HG03521 (cell line): ENCODE data around the gene PDE1C.
"Not testable (repeated sequence)": the region's sequence is repeated elsewhere in the genome, so short reads cannot be mapped to it uniquely, and the experiment has no call there.

Experiments used
- ATAC-seq: cut with Tn5 transposase; IDR thresholded peaks from one replicate; pipeline ENCODE4 v1.9.1; 2021; ENCODE audit warnings: mild to moderate bottlenecking, moderate library complexity; ENCODE audit not compliant: unreplicated experiment

Gene PDE1C

GRCh38 chr7:32070406-32071360 lies at the start of gene PDE1C:
PDE1C (minus strand) TSS chr7:32070407.
- ATAC-seq, result no peak

GRCh38 chr7:32119790-32120196 lies 49.6 kb upstream of the PDE1C start:
- ATAC-seq, result no peak

GRCh38 chr7:32117837-32118236 lies 47.6 kb upstream of the PDE1C start:
- ATAC-seq, result no peak

GRCh38 chr7:32116436-32116835 lies 46.2 kb upstream of the PDE1C start:
- ATAC-seq, result no peak

GRCh38 chr7:32115831-32116230 lies 45.6 kb upstream of the PDE1C start:
- no peak for ATAC-seq

GRCh38 chr7:32108651-32109050 lies 38.4 kb upstream of the PDE1C start:
- ATAC-seq, result no peak

- no peak for ATAC-seq
Observed at GRCh38 chr7:32104766-32105165, 34.6 kb upstream of the PDE1C start.

GRCh38 chr7:32103361-32103760 lies 33.2 kb upstream of the PDE1C start:
- no peak for ATAC-seq

- ATAC-seq, result no peak
Observed at GRCh38 chr7:32102432-32102873, 32.2 kb upstream of the PDE1C start.

GRCh38 chr7:32100407-32100907 lies 30.2 kb upstream of the PDE1C start:
- no peak for ATAC-seq

- ATAC-seq, result no peak
Observed at GRCh38 chr7:32094516-32094915, 24.3 kb upstream of the PDE1C start.

GRCh38 chr7:32093415-32094408 lies 23.5 kb upstream of the PDE1C start:
- ATAC-seq, result no peak

- ATAC-seq, result no peak
Observed at GRCh38 chr7:32092346-32092745, 22.1 kb upstream of the PDE1C start.

- ATAC-seq, result no peak
Observed at GRCh38 chr7:32091608-32092210, 21.5 kb upstream of the PDE1C start.

GRCh38 chr7:32089678-32090077 lies 19.5 kb upstream of the PDE1C start:
- no peak for ATAC-seq

- no peak for ATAC-seq
Observed at GRCh38 chr7:32089256-32089655, 19.0 kb upstream of the PDE1C start.

GRCh38 chr7:32088451-32088881 lies 18.3 kb upstream of the PDE1C start:
- no peak for ATAC-seq

GRCh38 chr7:32079510-32079909 lies 9.3 kb upstream of the PDE1C start:
- no peak for ATAC-seq

- no peak for ATAC-seq
Observed at GRCh38 chr7:32078824-32079223, 8.6 kb upstream of the PDE1C start.

GRCh38 chr7:32077806-32078205 lies 7.6 kb upstream of the PDE1C start:
- ATAC-seq, result no peak

GRCh38 chr7:32076802-32077201 lies 6.6 kb upstream of the PDE1C start:
- not testable (repeated sequence) for ATAC-seq
